SK-N-SH (cell line): ENCODE results near the gene ST3GAL2. TPM values are rescaled to one million over a fixed set of nuclear protein-coding genes. Genes with fewer than 3 reads are reported as not detected.
A peak's percentile ranks its signal among the peaks of the same experiment; 100 is the strongest.

Source experiments
- CTCF ChIA-PET: fragments of 300-600, 350-600 bp; formaldehyde crosslinking; extraction: SDS; loops from one replicate; lab custom pipeline; 2021; lab: Yijun Ruan, JAX
- POLR2A ChIA-PET: fragments of 350-600 bp; sonication (Branson Sonifier 250); formaldehyde crosslinking; extraction: SDS; loops from one replicate; lab custom pipeline; 2020; ENCODE audit warnings: antibody characterized with exemption, inconsistent platforms; lab: Yijun Ruan, JAX
- DNase-seq: peaks from one replicate; pipeline ENCODE4 v3.0.0; 2012
- H2AFZ ChIP-seq: fragments of 200-600 bp; sonication (generic); 2 replicates; pipeline ENCODE4 v1.8.1; 2016; ENCODE audit warnings: antibody characterized with exemption, mild to moderate bottlenecking, low read depth
- H3F3A ChIP-seq: fragments of 200-600 bp; sonication (generic); replicated peaks from 2 replicates; pipeline ENCODE3; 2016; ENCODE audit warnings: antibody characterized with exemption, mild to moderate bottlenecking; ENCODE audit not compliant: insufficient read depth
- H3K27ac ChIP-seq, 2 experiments: fragments of 200-500 bp in 1 of 2; fragments of 200-600 bp in 1 of 2; sonication (Bioruptor generic) in 1 of 2; sonication (generic), shearing (Covaris generic) in 1 of 2; 2 replicates each; pipeline versions ENCODE4 v1.5.1 to v1.6.1; 2014 to 2016; ENCODE audit warnings: low read depth in 2 of 2, inconsistent platforms in 1 of 2, low read length in 1 of 2, mild to moderate bottlenecking in 1 of 2, mixed read lengths in 1 of 2
- H3K27me3 ChIP-seq: fragments of 200-600 bp; sonication (generic), shearing (Covaris generic); 2 replicates; pipeline ENCODE4 v1.6.1; 2016; ENCODE audit warnings: mixed run types; ENCODE audit not compliant: insufficient read depth
- H3K36me3 ChIP-seq, 2 experiments: fragments of 200-500 bp in 1 of 2; fragments of 200-600 bp in 1 of 2; sonication (Bioruptor generic) in 1 of 2; sonication (generic) in 1 of 2; replicated peaks in 1 of 2; 2 replicates each; pipeline versions ENCODE3 to v1.5.1; 2014 to 2016; ENCODE audit warnings: low read length in 1 of 2, mild to moderate bottlenecking in 1 of 2; ENCODE audit not compliant: insufficient read depth in 2 of 2, control insufficient read depth in 1 of 2
- H3K4me1 ChIP-seq, 2 experiments: fragments of 200-500 bp in 1 of 2; fragments of 200-600 bp in 1 of 2; sonication (Bioruptor generic) in 1 of 2; sonication (generic), shearing (Covaris generic) in 1 of 2; 2 replicates each; pipeline versions ENCODE4 v1.5.1 to v1.6.1; 2014 to 2016; ENCODE audit warnings: low read depth in 1 of 2, low read length in 1 of 2, mixed run types in 1 of 2; ENCODE audit not compliant: insufficient read depth in 2 of 2, control insufficient read depth in 1 of 2
- H3K4me2 ChIP-seq: fragments of 200-600 bp; sonication (generic), shearing (Covaris generic); 2 replicates; pipeline ENCODE4 v1.6.1; 2017; ENCODE audit warnings: mixed run types
- H3K4me3 ChIP-seq, 2 experiments: fragments of 200-500 bp in 1 of 2; fragments of 200-600 bp in 1 of 2; sonication (Bioruptor generic) in 1 of 2; sonication (generic), shearing (Covaris generic) in 1 of 2; 2 replicates each; pipeline versions ENCODE4 v1.5.1 to v1.8.1; 2014 to 2016; ENCODE audit warnings: low read depth in 2 of 2, inconsistent platforms in 1 of 2, low read length in 1 of 2, mild to moderate bottlenecking in 1 of 2, mixed read lengths in 1 of 2, moderate library complexity in 1 of 2
- H3K79me2 ChIP-seq: fragments of 200-600 bp; sonication (generic); 2 replicates; pipeline ENCODE4 v1.8.1; 2017; ENCODE audit warnings: mild to moderate bottlenecking; ENCODE audit not compliant: insufficient read depth
- H3K9ac ChIP-seq: fragments of 200-600 bp; sonication (generic); 2 replicates; pipeline ENCODE4 v1.6.1; 2017; ENCODE audit warnings: mixed run types
- H3K9me2 ChIP-seq: fragments of 200-600 bp; sonication (generic); 2 replicates; pipeline ENCODE4 v1.6.1; 2017; ENCODE audit warnings: mixed run types
- H3K9me3 ChIP-seq: fragments of 200-600 bp; sonication (generic); 2 replicates; pipeline ENCODE4 v1.6.1; 2017; ENCODE audit warnings: mixed run types, mild to moderate bottlenecking, moderate library complexity
- H4K20me1 ChIP-seq: fragments of 200-600 bp; sonication (generic); 2 replicates; pipeline ENCODE4 v1.6.1; 2017; ENCODE audit warnings: mild to moderate bottlenecking, mixed run types; ENCODE audit not compliant: insufficient read depth
- ELF1 ChIP-seq: IDR thresholded peaks from 2 replicates; pipeline ENCODE4 v1.4.0; 2012
- FOSL2 ChIP-seq: IDR thresholded peaks from 2 replicates; pipeline ENCODE4 v1.4.0; 2012; ENCODE audit warnings: low read depth, mild to moderate bottlenecking, moderate library complexity, borderline replicate concordance
- FOXJ3 ChIP-seq: sonication (generic); formaldehyde crosslinking; IDR thresholded peaks from 2 replicates; pipeline ENCODE4 v1.5.1; 2020; ENCODE audit warnings: mild to moderate bottlenecking, missing genetic modification reagents
- FOXM1 ChIP-seq: IDR thresholded peaks from 2 replicates; pipeline ENCODE4 v1.4.0; 2012; ENCODE audit warnings: low read depth, mild to moderate bottlenecking
- GABPA ChIP-seq: IDR thresholded peaks from 2 replicates; pipeline ENCODE4 v1.4.0; 2012; ENCODE audit warnings: low read depth, mild to moderate bottlenecking
- GATA2 ChIP-seq: sonication (generic); formaldehyde crosslinking; IDR thresholded peaks from 2 replicates; pipeline ENCODE4 v1.5.0; 2020; ENCODE audit warnings: mild to moderate bottlenecking, missing genetic modification reagents
- MXI1 ChIP-seq: IDR thresholded peaks from 2 replicates; pipeline ENCODE4 v1.6.1; 2012; ENCODE audit warnings: mild to moderate bottlenecking, low read depth, low read length, improper control_type of control experiment
- NRF1 ChIP-seq: IDR thresholded peaks from 2 replicates; pipeline ENCODE4 v1.6.1; 2012; ENCODE audit warnings: low read depth, mild to moderate bottlenecking, low read length
- POLR2AphosphoS5 ChIP-seq: IDR thresholded peaks from 2 replicates; pipeline ENCODE4 v1.6.1; 2012; ENCODE audit warnings: low read depth, low read length
- RFX5 ChIP-seq: IDR thresholded peaks from 2 replicates; pipeline ENCODE4 v1.6.1; 2012; ENCODE audit warnings: mild to moderate bottlenecking, improper control_type of control experiment, low read length
- SIN3A ChIP-seq: IDR thresholded peaks from 2 replicates; pipeline ENCODE4 v1.6.1; 2012; ENCODE audit warnings: low read depth, mild to moderate bottlenecking, low read length, moderate library complexity, borderline replicate concordance
- SMC3 ChIP-seq: IDR thresholded peaks from 2 replicates; pipeline ENCODE4 v1.6.1; 2012; ENCODE audit warnings: low read depth, low read length, improper control_type of control experiment
- TCF12 ChIP-seq: IDR thresholded peaks from 2 replicates; pipeline ENCODE4 v1.4.0; 2012
- TEAD4 ChIP-seq: IDR thresholded peaks from 2 replicates; pipeline ENCODE4 v1.4.0; 2012; ENCODE audit warnings: mild to moderate bottlenecking, borderline replicate concordance; ENCODE audit not compliant: insufficient read depth
- YY1 ChIP-seq: IDR thresholded peaks from 2 replicates; pipeline ENCODE4 v1.4.0; 2012; ENCODE audit warnings: low read depth, mild to moderate bottlenecking
- WGBS: methylation state at CpG from one replicate; pipeline ENCODE4 v1.1.6; 2017; ENCODE audit warnings: low lambda C conversion rate; 5-methylcytosine and 5-hydroxymethylcytosine counted together
- polyA plus RNA-seq, 3 experiments: library from polyadenylated mRNA; depleted of rRNA; stranded (reverse); fragments of >200 nt; gene quantifications; 2 replicates each; pipeline ENCODE4 v1.2.3, GENCODE V29; 2012
- TF ChIP-seq, protein P1 (sequence below): IDR thresholded peaks from 2 replicates; pipeline ENCODE4; 2012
- TF ChIP-seq, protein P2 (sequence below): IDR thresholded peaks from 2 replicates; pipeline ENCODE4 v1.4.0; 2012; ENCODE audit warnings: low read depth, borderline replicate concordance
- TF ChIP-seq, protein P3 (sequence below): IDR thresholded peaks from 2 replicates; pipeline ENCODE4 v1.4.0; 2012; ENCODE audit warnings: low read depth
- TF ChIP-seq, protein P4 (sequence below): fragments of 200-600 bp; sonication (generic); IDR thresholded peaks from 2 replicates; pipeline ENCODE4 v1.6.1; 2017; ENCODE audit warnings: antibody characterized with exemption, mild to moderate bottlenecking, moderate library complexity

Gene ST3GAL2
- polyA plus RNA-seq, 1 of the 3 experiments (the other 2 are of a cell fraction), result 19.9 TPM

DNA sequence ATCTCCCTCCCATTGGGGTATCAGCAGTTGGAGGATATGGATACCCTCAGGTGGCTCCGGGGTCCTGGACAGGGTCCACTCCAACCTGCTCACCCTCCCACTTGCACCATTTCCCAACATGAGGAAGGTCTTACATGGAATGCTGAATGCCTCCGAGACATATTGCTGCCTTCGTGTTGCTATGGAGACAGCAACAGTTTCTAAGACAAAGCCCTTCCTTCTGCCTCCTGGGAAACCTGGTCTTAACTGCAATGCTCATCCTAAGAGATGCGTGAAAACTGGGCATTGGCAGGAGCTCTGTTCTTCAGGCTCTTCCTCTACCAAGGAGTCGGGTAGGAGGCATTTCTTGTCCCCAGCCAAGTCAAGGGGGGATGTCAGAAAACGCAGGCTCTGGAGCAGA, 45.2 kb downstream of the ST3GAL2 start:
- Histone ChIP-seq H3K9ac (no peak overlapping the region), H3K4me1 (peaks cover 0 to 9% of the 10 kb centered on the region in 2 experiments; a peak in 1 of 4 replicates), H3K27ac (no peak overlapping the region), H3K9me2 (no peaks in the 10 kb centered on the region), H3K4me2 (no peak overlapping the region), H3K9me3 (no peaks in the 10 kb centered on the region), H4K20me1 (no peaks in the 10 kb centered on the region)
- CTCF ChIA-PET, result interaction anchor here (0.7 to 4.1 kb wide), 6 partner anchors 17 to 108 kb away, joined by 3 to 25 read pairs (median 4); no protein-coding TSS in a partner anchor
- POLR2A ChIA-PET, result interaction anchor here (0.7 to 1.6 kb wide), 2 partner anchors 13 to 17 kb away, joined by 4 to 5 read pairs; no protein-coding TSS in a partner anchor
- TF ChIP-seq, protein P1, sequence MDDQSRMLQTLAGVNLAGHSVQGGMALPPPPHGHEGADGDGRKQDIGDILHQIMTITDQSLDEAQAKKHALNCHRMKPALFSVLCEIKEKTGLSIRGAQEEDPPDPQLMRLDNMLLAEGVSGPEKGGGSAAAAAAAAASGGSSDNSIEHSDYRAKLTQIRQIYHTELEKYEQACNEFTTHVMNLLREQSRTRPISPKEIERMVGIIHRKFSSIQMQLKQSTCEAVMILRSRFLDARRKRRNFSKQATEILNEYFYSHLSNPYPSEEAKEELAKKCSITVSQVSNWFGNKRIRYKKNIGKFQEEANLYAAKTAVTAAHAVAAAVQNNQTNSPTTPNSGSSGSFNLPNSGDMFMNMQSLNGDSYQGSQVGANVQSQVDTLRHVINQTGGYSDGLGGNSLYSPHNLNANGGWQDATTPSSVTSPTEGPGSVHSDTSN, result no peak
- TF ChIP-seq, protein P2, sequence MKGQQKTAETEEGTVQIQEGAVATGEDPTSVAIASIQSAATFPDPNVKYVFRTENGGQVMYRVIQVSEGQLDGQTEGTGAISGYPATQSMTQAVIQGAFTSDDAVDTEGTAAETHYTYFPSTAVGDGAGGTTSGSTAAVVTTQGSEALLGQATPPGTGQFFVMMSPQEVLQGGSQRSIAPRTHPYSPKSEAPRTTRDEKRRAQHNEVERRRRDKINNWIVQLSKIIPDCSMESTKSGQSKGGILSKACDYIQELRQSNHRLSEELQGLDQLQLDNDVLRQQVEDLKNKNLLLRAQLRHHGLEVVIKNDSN, result no peak
- TF ChIP-seq, protein P3, sequence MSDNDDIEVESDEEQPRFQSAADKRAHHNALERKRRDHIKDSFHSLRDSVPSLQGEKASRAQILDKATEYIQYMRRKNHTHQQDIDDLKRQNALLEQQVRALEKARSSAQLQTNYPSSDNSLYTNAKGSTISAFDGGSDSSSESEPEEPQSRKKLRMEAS, result no peak
- TF ChIP-seq SIN3A, result no peak
- TF ChIP-seq FOXJ3 (CRISPR knock-in tag), result no peak
- TF ChIP-seq SMC3, result no peak
- no peak for TF ChIP-seq TCF12
- no peak for TF ChIP-seq POLR2AphosphoS5
- TF ChIP-seq FOSL2, result no peak
- TF ChIP-seq, protein P4, sequence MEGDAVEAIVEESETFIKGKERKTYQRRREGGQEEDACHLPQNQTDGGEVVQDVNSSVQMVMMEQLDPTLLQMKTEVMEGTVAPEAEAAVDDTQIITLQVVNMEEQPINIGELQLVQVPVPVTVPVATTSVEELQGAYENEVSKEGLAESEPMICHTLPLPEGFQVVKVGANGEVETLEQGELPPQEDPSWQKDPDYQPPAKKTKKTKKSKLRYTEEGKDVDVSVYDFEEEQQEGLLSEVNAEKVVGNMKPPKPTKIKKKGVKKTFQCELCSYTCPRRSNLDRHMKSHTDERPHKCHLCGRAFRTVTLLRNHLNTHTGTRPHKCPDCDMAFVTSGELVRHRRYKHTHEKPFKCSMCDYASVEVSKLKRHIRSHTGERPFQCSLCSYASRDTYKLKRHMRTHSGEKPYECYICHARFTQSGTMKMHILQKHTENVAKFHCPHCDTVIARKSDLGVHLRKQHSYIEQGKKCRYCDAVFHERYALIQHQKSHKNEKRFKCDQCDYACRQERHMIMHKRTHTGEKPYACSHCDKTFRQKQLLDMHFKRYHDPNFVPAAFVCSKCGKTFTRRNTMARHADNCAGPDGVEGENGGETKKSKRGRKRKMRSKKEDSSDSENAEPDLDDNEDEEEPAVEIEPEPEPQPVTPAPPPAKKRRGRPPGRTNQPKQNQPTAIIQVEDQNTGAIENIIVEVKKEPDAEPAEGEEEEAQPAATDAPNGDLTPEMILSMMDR, result no peak
- no peak for TF ChIP-seq YY1
- no peak for TF ChIP-seq ELF1
- no peak for TF ChIP-seq TEAD4
- TF ChIP-seq, all 33 proteins: peak for 0
- no peaks in the 10 kb centered on the region for H3F3A ChIP-seq
- WGBS, result 95% methylated on average over 5 of the region's 6 CpGs
- H3K79me2 ChIP-seq, result no peaks in the 10 kb centered on the region
- peaks cover 13 to 19% of the 10 kb centered on the region in 2 experiments for H3K36me3 ChIP-seq
- no peak overlapping the region for H2AFZ ChIP-seq
- no peak for DNase-seq
- H3K4me3 ChIP-seq, result no peak overlapping the region
- H3K27me3 ChIP-seq, result no peaks in the 10 kb centered on the region

DNA sequence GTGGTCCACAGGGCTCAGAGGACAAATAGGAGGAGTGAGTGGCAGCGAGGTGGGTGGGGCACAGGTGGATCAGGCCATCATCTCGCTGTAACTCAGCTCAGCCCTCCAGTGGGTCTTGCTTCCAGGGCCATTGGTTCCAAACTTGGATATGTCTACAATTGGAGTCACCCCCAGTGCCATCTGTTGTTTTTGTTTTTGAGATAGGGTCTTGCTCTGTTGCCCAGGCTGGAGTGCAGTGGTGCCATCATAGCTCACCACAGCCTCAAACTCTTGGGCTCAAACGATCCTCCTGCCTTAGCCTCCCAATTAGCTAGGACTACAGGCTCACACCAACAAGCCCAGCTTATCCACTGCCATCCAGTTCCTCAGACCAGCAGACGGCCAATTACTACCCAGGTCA, 46.3 kb downstream of the ST3GAL2 start:
- H4K20me1 ChIP-seq, result no peaks in the 10 kb centered on the region
- no peak overlapping the region for H3K4me3 ChIP-seq
- H3K9ac ChIP-seq, result no peak overlapping the region
- no peaks in the 10 kb centered on the region for H3K79me2 ChIP-seq
- ChIA-PET POLR2A (interaction anchor here (1.8 kb wide), 1 partner anchor 11 kb away, joined by 7 read pairs; no protein-coding TSS in a partner anchor), CTCF (interaction anchor here (1.0 to 1.8 kb wide), 3 partner anchors 11 to 80 kb away, joined by 3 to 6 read pairs (median 6); no protein-coding TSS in a partner anchor)
- H3K27me3 ChIP-seq, result no peaks in the 10 kb centered on the region
- WGBS, result 93% methylated on average over 2 of the region's 4 CpGs
- no peak overlapping the region for H3K27ac ChIP-seq
- peaks cover 0 to 9% of the 10 kb centered on the region in 2 experiments; a peak in 1 of 4 replicates for H3K4me1 ChIP-seq
- H3K9me3 ChIP-seq, result no peaks in the 10 kb centered on the region
- H3K36me3 ChIP-seq, result peaks cover 20 to 25% of the 10 kb centered on the region in 2 experiments
- DNase-seq, result no peak
- no peak overlapping the region for H2AFZ ChIP-seq
- H3K9me2 ChIP-seq, result no peaks in the 10 kb centered on the region
- peak overlapping the region; percentile 5; the same call in 1 of the 2 replicates for H3K4me2 ChIP-seq
- no peaks in the 10 kb centered on the region for H3F3A ChIP-seq
- TF ChIP-seq SMC3, result no peak
- TF ChIP-seq, protein P1, result no peak
- TF ChIP-seq POLR2AphosphoS5, result no peak
- TF ChIP-seq FOSL2, result no peak
- no peak for TF ChIP-seq RFX5
- TF ChIP-seq TEAD4, result no peak
- TF ChIP-seq MXI1, result no peak
- no peak for TF ChIP-seq SIN3A
- TF ChIP-seq GATA2 (CRISPR knock-in tag), result no peak
- no peak for TF ChIP-seq GABPA
- TF ChIP-seq TCF12, result no peak
- no peak for TF ChIP-seq FOXM1
- TF ChIP-seq, protein P4, result no peak
- TF ChIP-seq NRF1, result no peak
